ENCODE data around the gene GSS. TPM values are rescaled to one million over a fixed set of nuclear protein-coding genes. Genes with fewer than 3 reads are reported as not detected.

GSS gene
- total RNA-seq, 1 donor from 2014 or later, result 63.9 TPM

GRCh38 chr20:34922654-34923381, 32.8 kb downstream of the GSS start:
- no peak overlapping the region for H3K9ac ChIP-seq
- no peak overlapping the region for H3K27ac ChIP-seq
- Mint-ChIP-seq H3K9me3 (no peaks in the 10 kb centered on the region), H3K4me3 (no peak overlapping the region), H3K36me3 (peaks cover 31% of the 10 kb centered on the region), H3K27me3 (ENCODE audit: insufficient read depth, low read depth) (no peaks in the 10 kb centered on the region), H3K4me1 (no peaks in the 10 kb centered on the region), H3K27ac (no peak overlapping the region)
- H3K79me2 ChIP-seq (ENCODE audit: low read depth), result no peaks in the 10 kb centered on the region
- H4K20me1 ChIP-seq (ENCODE audit: low read depth), result no peaks in the 10 kb centered on the region
- H3K4me3 ChIP-seq, result no peak overlapping the region
- no peaks in the 10 kb centered on the region for H3K9me3 ChIP-seq (ENCODE audit: low read depth)
- TF ChIP-seq EZH2 (IDR thresholded peaks at IDR 0.05) (no peak), EZH2phosphoT487 (IDR thresholded peaks at IDR 0.05) (no peak), CTCF (IDR thresholded peaks at IDR 0.05) (no peak)
- no peaks in the 10 kb centered on the region for H3K36me3 ChIP-seq
- H3F3A ChIP-seq (ENCODE audit: low read depth), result no peaks in the 10 kb centered on the region
- H3K27me3 ChIP-seq, result no peaks in the 10 kb centered on the region
- no peak for DNase-seq (ENCODE audit: low spot score)
- no peak overlapping the region for H3K4me2 ChIP-seq
- H3K4me1 ChIP-seq, result no peaks in the 10 kb centered on the region
- no peak overlapping the region for H2AFZ ChIP-seq (replicated peaks)

- no peaks in the 10 kb centered on the region for H3K27me3 Mint-ChIP-seq (ENCODE audit: insufficient read depth, low read depth)
- Histone ChIP-seq H3F3A (ENCODE audit: low read depth) (no peaks in the 10 kb centered on the region), H3K36me3 (no peaks in the 10 kb centered on the region), H3K4me3 (no peak overlapping the region), H2AFZ (replicated peaks) (no peak overlapping the region), H3K4me2 (no peak overlapping the region), H3K27ac (no peak overlapping the region), H3K9ac (no peak overlapping the region), H3K4me1 (no peaks in the 10 kb centered on the region), H3K27me3 (no peaks in the 10 kb centered on the region), H3K9me3 (ENCODE audit: low read depth) (no peaks in the 10 kb centered on the region), H3K79me2 (ENCODE audit: low read depth) (no peaks in the 10 kb centered on the region), H4K20me1 (ENCODE audit: low read depth) (no peaks in the 10 kb centered on the region)
- H3K9me3 Mint-ChIP-seq, result no peaks in the 10 kb centered on the region
- no peak overlapping the region for H3K27ac Mint-ChIP-seq
- TF ChIP-seq EZH2 (IDR thresholded peaks at IDR 0.05) (no peak), CTCF (IDR thresholded peaks at IDR 0.05) (no peak), EZH2phosphoT487 (IDR thresholded peaks at IDR 0.05) (no peak)
- H3K36me3 Mint-ChIP-seq, result peaks cover 26% of the 10 kb centered on the region
- no peaks in the 10 kb centered on the region for H3K4me1 Mint-ChIP-seq
- no peak overlapping the region for H3K4me3 Mint-ChIP-seq
- no peak for DNase-seq (ENCODE audit: low spot score)
Measured at GRCh38 chr20:34921436-34921835, 34.2 kb downstream of the GSS start.

GRCh38 chr20:34920055-34920454, 35.6 kb downstream of the GSS start:
- no peaks in the 10 kb centered on the region for H3K4me1 ChIP-seq
- TF ChIP-seq CTCF (IDR thresholded peaks at IDR 0.05) (no peak), EZH2phosphoT487 (IDR thresholded peaks at IDR 0.05) (no peak), EZH2 (IDR thresholded peaks at IDR 0.05) (no peak)
- H3K36me3 Mint-ChIP-seq, result peaks cover 14% of the 10 kb centered on the region
- no peak overlapping the region for H3K4me3 ChIP-seq
- H3K36me3 ChIP-seq, result no peaks in the 10 kb centered on the region
- H3K79me2 ChIP-seq (ENCODE audit: low read depth), result no peaks in the 10 kb centered on the region
- no peak for DNase-seq (ENCODE audit: low spot score)
- H3K27me3 Mint-ChIP-seq (ENCODE audit: insufficient read depth, low read depth), result no peaks in the 10 kb centered on the region
- H3K4me2 ChIP-seq, result no peak overlapping the region
- no peaks in the 10 kb centered on the region for H3F3A ChIP-seq (ENCODE audit: low read depth)
- H3K27me3 ChIP-seq, result no peaks in the 10 kb centered on the region
- no peak overlapping the region for H3K4me3 Mint-ChIP-seq
- no peak overlapping the region for H2AFZ ChIP-seq (replicated peaks)
- no peaks in the 10 kb centered on the region for H3K9me3 Mint-ChIP-seq
- H3K4me1 Mint-ChIP-seq, result no peaks in the 10 kb centered on the region
- H3K27ac Mint-ChIP-seq, result no peak overlapping the region
- H3K27ac ChIP-seq, result no peak overlapping the region
- H4K20me1 ChIP-seq (ENCODE audit: low read depth), result no peaks in the 10 kb centered on the region
- H3K9me3 ChIP-seq (ENCODE audit: low read depth), result no peaks in the 10 kb centered on the region
- no peak overlapping the region for H3K9ac ChIP-seq

Data from neural progenitor cell (in vitro differentiated cells).